ENCODE results near the gene GLB1L.
"Not testable (repeated sequence)": the region's sequence is repeated elsewhere in the genome, so short reads cannot be mapped to it uniquely, and the experiment has no call there.

GLB1L gene

DNA sequence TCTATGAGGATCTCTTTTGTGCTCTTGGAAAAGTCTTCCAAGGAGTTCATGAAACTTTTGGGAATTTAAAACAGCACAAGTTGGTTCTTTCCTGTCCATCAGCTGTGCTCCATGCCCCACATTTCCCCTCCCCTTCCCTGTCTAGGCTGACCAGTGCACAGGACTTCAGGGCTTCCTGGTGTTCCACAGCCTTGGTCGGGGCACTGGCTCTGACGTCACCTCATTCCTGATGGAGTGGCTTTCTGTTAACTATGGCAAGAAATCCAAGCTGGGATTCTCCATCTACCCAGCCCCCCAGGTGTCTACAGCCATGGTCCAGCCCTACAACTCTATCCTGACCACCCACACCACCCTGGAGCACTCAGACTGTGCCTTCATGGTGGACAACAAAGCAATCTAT is 25.8 kb upstream of the GLB1L start:
- no peak overlapping the region for H3K9ac ChIP-seq (ENCODE audit: low read depth in 1 of 2, low read length in 2 of 2)
- H3K36me3 ChIP-seq (ENCODE audit: control insufficient read depth in 1 of 2, insufficient read depth in 2 of 2, low read length in 2 of 2) = no peaks in the 10 kb centered on the region
- peaks cover 12 to 14% of the 10 kb centered on the region in 2 donors for H3K4me1 ChIP-seq (ENCODE audit: control insufficient read depth in 1 of 2, insufficient read depth in 2 of 2, low read length in 2 of 2)
- no peaks in the 10 kb centered on the region for H3K27me3 ChIP-seq (ENCODE audit: control insufficient read depth in 1 of 2, insufficient read depth in 2 of 2, low read length in 2 of 2)
- H3K9me3 ChIP-seq (ENCODE audit: control insufficient read depth in 1 of 2, low read length in 2 of 2) = no peaks in the 10 kb centered on the region
- no peak overlapping the region for H3K4me3 ChIP-seq (ENCODE audit: low read depth in 1 of 2, low read length in 2 of 2)
- H3K27ac ChIP-seq (ENCODE audit: low read depth, low read length) = no peak overlapping the region

DNA sequence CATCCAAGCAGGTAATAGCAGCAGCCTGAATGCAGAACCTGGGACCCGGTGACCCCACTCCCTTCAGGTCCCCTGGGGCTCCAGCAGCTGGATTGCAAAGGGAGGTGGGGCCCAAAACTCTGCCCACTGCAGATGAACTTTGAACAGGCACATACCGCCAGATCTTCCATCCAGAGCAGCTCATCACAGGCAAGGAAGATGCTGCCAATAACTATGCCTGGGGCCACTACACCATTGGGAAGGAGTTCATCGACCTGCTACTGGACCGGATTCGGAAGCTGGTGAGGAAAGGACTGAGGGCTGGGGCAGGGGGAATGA is 24.8 kb upstream of the GLB1L start:
- H3K9ac ChIP-seq (ENCODE audit: low read depth in 1 of 2, low read length in 2 of 2) = no peak overlapping the region
- H3K9me3 ChIP-seq (ENCODE audit: control insufficient read depth in 1 of 2, low read length in 2 of 2) = no peaks in the 10 kb centered on the region
- H3K36me3 ChIP-seq (ENCODE audit: control insufficient read depth in 1 of 2, insufficient read depth in 2 of 2, low read length in 2 of 2) = no peaks in the 10 kb centered on the region
- no peaks in the 10 kb centered on the region for H3K27me3 ChIP-seq (ENCODE audit: control insufficient read depth in 1 of 2, insufficient read depth in 2 of 2, low read length in 2 of 2)
- no peak overlapping the region for H3K4me3 ChIP-seq (ENCODE audit: low read depth in 1 of 2, low read length in 2 of 2)
- H3K4me1 ChIP-seq (ENCODE audit: control insufficient read depth in 1 of 2, insufficient read depth in 2 of 2, low read length in 2 of 2) = peaks cover 12 to 14% of the 10 kb centered on the region in 2 donors
- H3K27ac ChIP-seq (ENCODE audit: low read depth, low read length) = no peak overlapping the region

DNA sequence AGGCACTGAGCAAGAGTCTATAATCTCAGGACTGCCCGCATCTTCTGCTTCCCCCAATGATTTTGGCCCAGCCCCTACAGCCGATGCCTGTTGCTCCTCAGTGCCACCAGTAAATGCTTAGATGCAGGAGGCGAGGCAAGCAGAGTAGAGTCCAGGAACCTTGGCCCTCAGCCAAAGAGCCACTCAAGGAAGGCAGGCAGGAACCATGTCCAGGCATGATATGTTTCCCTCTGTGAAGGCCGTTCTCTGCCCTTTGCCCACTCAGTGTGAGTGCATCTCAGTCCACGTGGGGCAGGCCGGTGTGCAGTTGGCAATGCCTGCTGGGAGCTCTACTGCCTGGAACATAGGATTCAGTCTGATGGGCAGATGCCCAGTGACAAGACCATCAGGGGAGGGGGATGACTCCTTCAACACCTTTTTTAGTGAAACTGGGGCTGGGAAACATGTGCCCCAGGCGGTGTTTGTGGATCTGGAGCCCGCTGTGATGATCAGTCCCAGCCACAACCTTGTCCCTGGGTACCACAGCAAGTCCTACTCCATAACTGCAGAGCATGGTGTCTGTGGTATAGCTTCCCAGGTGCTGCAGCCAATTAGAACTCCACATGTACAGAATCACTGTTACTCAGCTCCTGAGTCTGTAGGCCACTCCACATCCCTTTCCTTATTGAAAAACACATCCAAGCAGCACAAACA is 24.3 kb upstream of the GLB1L start:
- Histone ChIP-seq H3K27ac (ENCODE audit: low read depth, low read length) (no peak overlapping the region), H3K4me3 (ENCODE audit: low read depth in 1 of 2, low read length in 2 of 2) (no peak overlapping the region), H3K9ac (ENCODE audit: low read depth in 1 of 2, low read length in 2 of 2) (no peak overlapping the region), H3K27me3 (ENCODE audit: control insufficient read depth in 1 of 2, insufficient read depth in 2 of 2, low read length in 2 of 2) (no peaks in the 10 kb centered on the region), H3K36me3 (ENCODE audit: control insufficient read depth in 1 of 2, insufficient read depth in 2 of 2, low read length in 2 of 2) (no peaks in the 10 kb centered on the region), H3K4me1 (ENCODE audit: control insufficient read depth in 1 of 2, insufficient read depth in 2 of 2, low read length in 2 of 2) (peaks cover 12 to 14% of the 10 kb centered on the region in 2 donors), H3K9me3 (ENCODE audit: control insufficient read depth in 1 of 2, low read length in 2 of 2) (no peaks in the 10 kb centered on the region)

DNA sequence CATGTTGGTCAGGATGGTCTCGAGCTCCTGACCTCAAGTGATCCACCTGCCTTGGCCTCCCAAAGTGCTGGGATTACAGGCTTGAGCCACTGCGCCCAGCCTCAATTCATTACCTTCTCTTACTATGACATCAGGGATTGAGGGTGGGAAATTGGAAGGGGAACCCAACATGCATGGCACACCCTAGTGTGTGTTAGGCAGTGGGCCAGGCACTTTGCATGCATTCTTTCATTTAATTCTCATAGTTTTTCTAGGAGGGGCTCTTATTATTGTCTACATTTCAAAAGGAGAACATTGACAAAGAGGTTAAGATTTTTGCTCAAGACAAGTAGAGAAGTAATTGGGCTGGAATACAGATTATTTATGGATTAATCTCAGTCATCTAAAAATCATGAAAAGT is 23.1 kb upstream of the GLB1L start:
- no peaks in the 10 kb centered on the region for H3K9me3 ChIP-seq (ENCODE audit: control insufficient read depth in 1 of 2, low read length in 2 of 2)
- H3K4me1 ChIP-seq (ENCODE audit: control insufficient read depth in 1 of 2, insufficient read depth in 2 of 2, low read length in 2 of 2) = peaks cover 12 to 14% of the 10 kb centered on the region in 2 donors
- no peak overlapping the region for H3K27ac ChIP-seq (ENCODE audit: low read depth, low read length)
- no peak overlapping the region for H3K9ac ChIP-seq (ENCODE audit: low read depth in 1 of 2, low read length in 2 of 2)
- H3K36me3 ChIP-seq (ENCODE audit: control insufficient read depth in 1 of 2, insufficient read depth in 2 of 2, low read length in 2 of 2) = no peaks in the 10 kb centered on the region
- no peaks in the 10 kb centered on the region for H3K27me3 ChIP-seq (ENCODE audit: control insufficient read depth in 1 of 2, insufficient read depth in 2 of 2, low read length in 2 of 2)
- no peak overlapping the region for H3K4me3 ChIP-seq (ENCODE audit: low read depth in 1 of 2, low read length in 2 of 2)

DNA sequence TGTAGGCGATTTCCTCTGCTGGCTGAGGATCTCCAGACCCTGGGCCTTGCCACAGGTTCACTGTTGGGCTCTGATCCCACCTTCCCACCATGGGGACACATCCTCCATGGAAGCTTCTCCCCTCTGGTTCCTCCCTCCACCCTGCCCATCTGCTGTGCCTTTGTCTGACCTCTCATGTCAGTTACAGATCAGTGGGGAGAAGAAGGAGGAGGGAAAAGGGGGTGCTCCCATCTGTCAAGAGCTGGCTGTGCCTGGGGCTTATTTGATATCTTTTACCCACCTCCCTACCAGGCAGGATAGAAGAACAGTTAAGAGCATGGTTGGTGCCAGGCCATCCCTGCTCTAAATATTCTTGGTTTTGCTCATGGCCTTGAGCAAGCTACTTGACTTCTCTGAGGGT is 21.6 kb upstream of the GLB1L start:
- H3K27ac ChIP-seq (ENCODE audit: low read depth, low read length) = no peak overlapping the region

DNA sequence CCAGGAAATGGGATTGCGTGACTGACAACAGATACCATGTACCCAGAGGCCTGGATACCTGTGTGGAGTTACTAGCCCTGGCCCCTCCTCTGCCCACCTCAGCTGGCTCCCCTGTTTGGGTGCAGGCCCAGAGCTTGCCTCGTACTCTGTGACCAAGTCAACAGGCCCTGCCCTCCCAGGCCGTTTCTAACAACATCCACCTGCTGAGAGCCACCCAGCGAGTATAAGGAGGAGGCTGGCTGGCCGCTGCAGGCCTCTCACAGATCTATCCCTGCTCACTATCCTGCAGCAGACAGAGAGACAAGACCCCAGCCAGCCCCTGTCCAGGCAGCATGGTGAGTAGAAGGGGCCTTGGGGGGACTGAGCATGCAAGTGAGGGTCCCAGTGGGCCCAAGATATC is 21.0 kb upstream of the GLB1L start:
- Histone ChIP-seq H3K27ac (ENCODE audit: low read depth, low read length) (no peak overlapping the region), H3K9me3 (ENCODE audit: control insufficient read depth in 1 of 2, low read length in 2 of 2) (no peaks in the 10 kb centered on the region), H3K4me3 (ENCODE audit: low read depth in 1 of 2, low read length in 2 of 2) (no peak overlapping the region), H3K9ac (ENCODE audit: low read depth in 1 of 2, low read length in 2 of 2) (no peak overlapping the region), H3K27me3 (ENCODE audit: control insufficient read depth in 1 of 2, insufficient read depth in 2 of 2, low read length in 2 of 2) (no peaks in the 10 kb centered on the region), H3K4me1 (ENCODE audit: control insufficient read depth in 1 of 2, insufficient read depth in 2 of 2, low read length in 2 of 2) (peaks cover 12 to 14% of the 10 kb centered on the region in 2 donors), H3K36me3 (ENCODE audit: control insufficient read depth in 1 of 2, insufficient read depth in 2 of 2, low read length in 2 of 2) (no peaks in the 10 kb centered on the region)

More for the DNA sequence above, 21.6 kb upstream of the GLB1L start:
- Histone ChIP-seq H3K9me3 (ENCODE audit: control insufficient read depth in 1 of 2, low read length in 2 of 2) (no peaks in the 10 kb centered on the region), H3K9ac (ENCODE audit: low read depth in 1 of 2, low read length in 2 of 2) (no peak overlapping the region), H3K4me3 (ENCODE audit: low read depth in 1 of 2, low read length in 2 of 2) (no peak overlapping the region), H3K4me1 (ENCODE audit: control insufficient read depth in 1 of 2, insufficient read depth in 2 of 2, low read length in 2 of 2) (peaks cover 12 to 14% of the 10 kb centered on the region in 2 donors), H3K27me3 (ENCODE audit: control insufficient read depth in 1 of 2, insufficient read depth in 2 of 2, low read length in 2 of 2) (no peaks in the 10 kb centered on the region), H3K36me3 (ENCODE audit: control insufficient read depth in 1 of 2, insufficient read depth in 2 of 2, low read length in 2 of 2) (no peaks in the 10 kb centered on the region)

DNA sequence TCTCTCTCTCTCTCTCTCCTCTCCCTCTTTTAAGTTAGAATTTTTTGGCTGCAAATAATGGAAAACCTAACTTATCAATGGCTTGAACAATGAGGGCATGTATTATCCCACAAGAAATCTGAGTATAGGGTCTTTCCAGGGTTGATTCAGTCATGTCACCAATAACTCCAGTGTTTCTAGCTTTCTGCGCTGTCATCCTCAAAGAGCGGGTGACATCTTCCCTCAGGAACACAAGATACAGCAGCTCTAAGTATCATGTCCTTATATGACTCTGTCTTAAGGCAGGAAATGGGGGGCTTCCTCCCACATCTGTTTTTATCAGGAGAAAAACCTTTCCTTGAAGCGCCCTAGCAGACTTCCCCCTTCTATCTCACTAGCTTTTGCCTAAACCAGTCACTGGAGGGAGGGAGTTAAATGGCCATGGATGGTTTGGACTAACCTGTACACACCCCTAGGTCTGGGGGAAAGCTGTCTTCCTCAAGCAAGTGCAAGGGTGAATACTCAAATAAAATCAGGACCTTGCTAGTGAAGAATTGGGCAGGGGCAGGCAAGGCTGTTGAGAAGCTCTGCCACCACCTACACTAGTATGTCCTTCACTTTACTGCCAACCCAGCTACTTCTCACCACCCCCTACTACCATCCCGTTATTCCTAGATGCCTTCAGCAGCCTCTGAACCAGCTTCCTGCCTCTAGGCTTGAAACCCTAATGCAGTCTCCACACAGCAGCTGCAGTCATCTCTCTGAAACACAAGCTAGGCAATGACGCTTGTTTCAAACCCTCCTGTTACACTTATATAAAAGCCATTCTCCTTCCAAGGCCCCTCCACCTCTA is 16.0 kb upstream of the GLB1L start:
- Histone ChIP-seq H3K27me3 (ENCODE audit: control insufficient read depth in 1 of 2, insufficient read depth in 2 of 2, low read length in 2 of 2) (no peaks in the 10 kb centered on the region), H3K27ac (ENCODE audit: low read depth, low read length) (no peak overlapping the region), H3K4me1 (ENCODE audit: control insufficient read depth in 1 of 2, insufficient read depth in 2 of 2, low read length in 2 of 2) (no peaks in the 10 kb centered on the region), H3K9ac (ENCODE audit: low read depth in 1 of 2, low read length in 2 of 2) (no peak overlapping the region), H3K9me3 (ENCODE audit: control insufficient read depth in 1 of 2, low read length in 2 of 2) (no peaks in the 10 kb centered on the region), H3K4me3 (ENCODE audit: low read depth in 1 of 2, low read length in 2 of 2) (no peak overlapping the region), H3K36me3 (ENCODE audit: control insufficient read depth in 1 of 2, insufficient read depth in 2 of 2, low read length in 2 of 2) (no peaks in the 10 kb centered on the region)

DNA sequence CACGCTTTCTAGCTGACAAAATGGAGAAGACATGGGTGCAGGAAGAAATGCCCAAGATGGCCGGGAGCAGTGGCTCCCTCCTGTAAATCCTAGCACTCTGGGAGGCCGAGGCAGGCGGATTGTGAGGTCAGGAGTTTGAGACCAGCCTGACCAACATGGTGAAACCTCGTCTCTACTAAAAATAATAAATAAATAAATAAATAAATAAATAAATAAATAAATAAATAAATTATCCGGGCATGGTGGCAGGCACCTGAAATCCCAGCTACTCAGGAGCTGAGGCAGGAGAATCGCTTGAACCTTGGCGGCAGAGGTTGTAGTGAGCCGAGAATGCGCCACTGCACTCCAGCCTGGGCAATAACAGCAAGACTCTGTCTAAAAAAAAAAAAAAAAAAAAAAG is 13.7 kb upstream of the GLB1L start:
- not testable (repeated sequence) for H3K4me3 ChIP-seq (ENCODE audit: low read depth in 1 of 2, low read length in 2 of 2); H3K36me3 ChIP-seq (ENCODE audit: control insufficient read depth in 1 of 2, insufficient read depth in 2 of 2, low read length in 2 of 2); H3K27ac ChIP-seq (ENCODE audit: low read depth, low read length); H3K9ac ChIP-seq (ENCODE audit: low read depth in 1 of 2, low read length in 2 of 2); H3K9me3 ChIP-seq (ENCODE audit: control insufficient read depth in 1 of 2, low read length in 2 of 2); H3K4me1 ChIP-seq (ENCODE audit: control insufficient read depth in 1 of 2, insufficient read depth in 2 of 2, low read length in 2 of 2); H3K27me3 ChIP-seq (ENCODE audit: control insufficient read depth in 1 of 2, insufficient read depth in 2 of 2, low read length in 2 of 2)

DNA sequence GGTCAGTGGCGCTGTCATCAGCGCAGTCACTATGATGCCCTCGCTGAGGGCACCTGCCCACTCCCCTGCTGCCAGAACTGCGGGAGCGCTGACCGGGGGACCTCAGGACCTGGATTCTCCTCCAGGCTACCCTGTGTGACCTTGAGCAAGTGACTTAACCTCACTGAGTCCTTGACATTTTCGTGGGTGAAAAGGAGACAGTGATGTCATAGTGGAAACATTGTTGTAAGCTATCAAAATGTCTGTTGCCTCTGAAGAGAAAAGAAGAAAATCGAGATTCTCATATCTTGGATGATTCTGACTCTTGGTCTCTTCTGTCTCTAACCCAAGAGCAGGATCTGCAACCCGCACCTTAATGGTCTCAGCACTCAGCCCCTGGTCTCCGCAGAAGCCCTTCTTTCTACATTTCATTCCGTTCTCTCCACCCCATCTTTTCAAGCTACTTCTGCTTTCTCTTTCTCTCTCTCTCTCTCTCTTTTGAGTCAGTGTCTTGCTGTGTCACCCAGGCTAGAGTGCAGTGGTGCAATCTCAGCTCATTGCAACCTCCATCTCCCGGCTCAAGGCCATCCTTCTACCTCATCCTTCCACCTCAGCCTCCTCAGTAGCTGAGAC is 9.5 kb upstream of the GLB1L start:
- peak overlapping the region; percentile 82 to 87 for H3K4me3 ChIP-seq (ENCODE audit: low read depth in 1 of 2, low read length in 2 of 2)
- peak overlapping the region; percentile 67 for H3K27ac ChIP-seq (ENCODE audit: low read depth, low read length)
- peaks cover 31 to 41% of the 10 kb centered on the region in 2 donors for H3K4me1 ChIP-seq (ENCODE audit: control insufficient read depth in 1 of 2, insufficient read depth in 2 of 2, low read length in 2 of 2)
- H3K36me3 ChIP-seq (ENCODE audit: control insufficient read depth in 1 of 2, insufficient read depth in 2 of 2, low read length in 2 of 2) = peaks cover 7 to 15% of the 10 kb centered on the region in 2 donors
- peaks cover 0 to 3% of the 10 kb centered on the region in 2 donors for H3K27me3 ChIP-seq (ENCODE audit: control insufficient read depth in 1 of 2, insufficient read depth in 2 of 2, low read length in 2 of 2)
- H3K9me3 ChIP-seq (ENCODE audit: control insufficient read depth in 1 of 2, low read length in 2 of 2) = no peaks in the 10 kb centered on the region
- H3K9ac ChIP-seq (ENCODE audit: low read depth in 1 of 2, low read length in 2 of 2) = peak overlapping the region; percentile 74 to 89
